ENCODE measurements around the gene RAMP1.

RAMP1 gene

GRCh38 chr2:237876951-237877491 is 17.6 kb downstream of the RAMP1 start:
- no peak for DNase-seq

- no peak for DNase-seq
Observed at GRCh38 chr2:237877576-237878307, 18.3 kb downstream of the RAMP1 start.

GRCh38 chr2:237878321-237879057 is 19.1 kb downstream of the RAMP1 start:
- no peak for DNase-seq

DNA sequence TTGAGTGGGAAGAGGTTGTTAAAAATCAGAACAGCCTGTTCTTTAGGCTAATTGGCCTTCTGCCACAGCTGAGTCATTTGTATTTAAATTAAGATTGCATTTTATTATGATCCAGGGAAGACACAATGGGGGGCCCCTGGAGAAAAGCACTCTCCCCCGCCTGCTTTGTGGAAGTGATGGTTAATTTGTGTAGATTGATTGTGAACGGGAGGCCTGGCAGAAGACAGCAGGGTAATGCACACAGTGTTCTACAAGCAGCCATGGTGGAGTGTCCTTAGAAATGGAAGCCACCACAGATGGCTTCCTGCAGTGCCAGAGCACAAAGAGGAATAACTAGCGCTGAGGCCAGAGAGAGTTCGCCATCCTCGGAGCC is 19.6 kb downstream of the RAMP1 start:
- DNase-seq: no peak

DNA sequence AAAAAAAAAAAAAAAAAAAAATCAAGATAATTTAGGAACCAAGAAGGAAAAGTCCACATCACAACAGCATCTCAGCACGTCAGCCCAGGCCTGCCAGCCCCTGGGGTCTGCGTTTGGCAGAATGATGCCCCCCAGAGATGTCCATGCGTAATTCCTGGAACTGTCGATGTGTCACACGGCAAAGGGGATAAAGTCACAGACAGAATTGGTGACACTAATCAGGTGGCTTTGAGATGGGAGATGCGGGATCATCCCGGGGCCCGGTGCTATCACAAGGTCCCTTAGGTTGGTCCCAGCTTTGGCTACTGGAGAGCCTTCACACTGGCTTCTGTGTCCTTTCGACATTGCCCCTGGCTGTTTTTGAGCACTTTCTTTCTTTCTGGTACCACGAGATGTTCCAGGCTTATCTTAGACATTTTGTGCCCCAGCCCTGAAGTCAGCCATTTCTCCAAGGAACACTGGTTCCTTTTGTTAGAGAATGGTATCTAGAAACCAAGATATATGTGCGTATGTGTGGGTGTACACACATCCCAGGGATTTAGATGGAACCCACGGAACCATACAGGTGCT is 20.7 kb downstream of the RAMP1 start:
- no peak for DNase-seq

GRCh38 chr2:237882510-237883481 is 23.4 kb downstream of the RAMP1 start:
- DNase-seq: no peak

DNA sequence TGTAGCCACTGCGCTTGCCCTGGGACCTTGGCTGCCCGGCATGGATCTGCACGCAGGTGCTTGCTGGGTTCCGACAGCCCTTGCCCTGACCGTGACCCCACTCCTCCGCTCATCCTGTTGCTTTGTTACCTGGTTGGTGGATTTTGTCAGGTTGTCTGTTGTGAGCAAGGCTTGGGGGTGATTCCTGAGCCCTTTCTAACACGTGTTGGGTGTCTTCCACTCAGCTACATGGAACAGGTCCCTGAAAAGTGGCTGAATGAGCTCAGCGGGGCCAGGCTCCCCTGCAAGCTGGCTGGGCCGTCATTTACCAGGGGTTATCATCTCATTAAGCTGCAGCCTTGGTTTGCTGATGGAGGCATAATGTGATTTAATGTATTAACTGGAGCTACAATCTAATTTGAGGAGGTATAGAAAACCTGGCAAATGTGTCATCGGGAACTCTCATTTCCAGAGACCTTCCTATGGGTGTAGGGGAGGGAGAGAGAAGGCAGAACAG is 24.6 kb downstream of the RAMP1 start:
- DNase-seq: no peak

DNA sequence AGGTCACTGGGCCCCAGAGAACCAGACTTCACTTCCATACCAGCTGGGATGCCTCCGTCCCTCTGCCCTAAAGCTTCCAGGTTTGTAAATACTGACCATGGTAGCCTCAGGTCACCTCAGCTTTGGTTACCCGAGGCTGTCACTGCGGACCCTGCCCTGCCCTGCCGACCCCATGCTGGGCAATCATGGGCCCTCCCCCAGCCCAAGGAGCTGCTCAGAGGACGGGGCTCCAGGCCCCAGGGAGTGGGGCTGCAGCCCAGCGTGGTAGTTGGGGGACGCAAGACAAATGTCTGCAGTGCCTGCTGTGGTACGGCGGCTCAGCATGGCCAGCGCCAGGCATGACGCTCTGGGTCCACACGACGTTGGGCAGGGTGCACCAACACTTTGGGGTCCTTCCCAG is 25.3 kb downstream of the RAMP1 start:
- no peak for DNase-seq

DNA sequence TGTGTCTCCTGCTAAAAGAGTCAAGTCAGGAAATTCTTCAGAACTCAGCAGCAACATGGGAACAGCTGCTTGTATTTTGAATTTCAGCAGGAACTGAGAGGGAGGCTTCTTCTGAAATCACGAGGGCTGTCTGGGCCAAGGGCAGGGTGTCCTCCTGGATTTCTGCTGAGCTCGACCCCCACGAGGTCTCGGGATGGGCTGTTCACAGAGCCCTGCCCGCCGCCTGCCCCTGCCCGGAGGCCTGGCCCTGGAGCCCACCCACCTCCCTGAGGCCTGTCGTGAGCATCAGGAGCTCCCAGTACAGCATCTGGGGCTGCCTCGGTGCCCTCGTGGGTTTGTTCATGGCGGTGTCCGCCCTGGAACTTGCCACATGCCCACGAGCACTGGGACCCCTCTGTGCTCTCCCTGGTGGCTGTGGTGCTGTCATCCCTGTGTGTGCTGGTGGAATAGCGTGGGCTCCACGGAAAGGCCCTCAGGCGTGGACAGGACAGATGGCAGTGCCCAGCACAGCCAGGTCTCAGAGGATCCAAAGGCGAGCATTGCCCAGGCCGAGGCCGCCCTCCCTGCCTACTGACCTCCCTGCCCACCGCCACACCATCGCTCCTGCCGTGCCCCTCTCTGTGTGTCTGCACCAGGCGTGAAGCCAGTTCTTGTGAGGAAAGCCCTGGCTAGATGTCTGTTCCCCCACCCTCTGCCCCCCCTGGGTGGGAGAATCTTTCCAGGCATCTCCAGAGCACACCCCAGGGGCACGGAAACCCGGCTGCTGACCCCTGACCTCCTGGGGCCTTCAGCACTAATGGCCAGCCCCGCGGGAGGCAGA is 25.9 kb downstream of the RAMP1 start:
- DNase-seq: no peak

DNA sequence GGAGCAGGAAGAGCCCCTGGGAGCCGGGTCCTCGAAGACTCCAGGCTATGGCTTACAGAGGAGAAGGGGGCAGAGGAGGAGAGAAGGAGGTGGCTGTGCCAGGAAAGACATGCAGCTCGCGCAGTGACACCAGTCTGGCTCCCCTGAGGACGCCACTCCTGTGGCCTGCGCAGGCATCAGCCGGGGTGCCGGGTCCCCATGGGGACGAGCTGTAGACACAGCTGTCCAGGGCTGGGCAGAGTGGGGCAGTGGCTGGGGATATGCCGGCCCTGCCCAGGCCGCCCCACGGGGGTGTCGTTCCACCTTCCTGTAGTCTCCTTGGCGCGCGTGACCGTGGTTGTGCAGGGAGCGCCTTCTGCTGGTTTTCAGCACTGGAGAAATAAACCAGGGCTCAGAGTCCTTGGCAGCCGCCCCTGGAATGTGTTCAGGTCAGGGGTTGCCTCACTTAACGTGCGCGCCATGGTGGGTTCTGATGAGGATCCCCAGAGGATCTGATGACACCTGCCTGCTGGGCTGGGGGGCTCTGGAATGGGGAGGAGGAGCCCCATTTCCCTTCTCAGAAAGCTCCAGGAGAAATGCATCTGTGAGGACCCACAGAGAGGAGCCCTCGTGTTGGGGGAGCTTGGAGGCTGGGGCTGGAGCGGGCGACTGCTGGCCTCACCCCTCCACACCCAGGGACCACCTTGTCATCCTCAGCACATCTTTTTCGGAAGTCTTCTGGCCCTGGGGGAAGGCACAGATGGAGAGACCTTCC is 26.7 kb downstream of the RAMP1 start:
- no peak for DNase-seq

- no peak for DNase-seq
Observed at GRCh38 chr2:237886685-237887481, 27.5 kb downstream of the RAMP1 start.

- no peak for DNase-seq
Observed at GRCh38 chr2:237888389-237888788, 29.0 kb downstream of the RAMP1 start.

- DNase-seq: no peak
Observed at GRCh38 chr2:237889016-237889415, 29.6 kb downstream of the RAMP1 start.

GRCh38 chr2:237889811-237890210 is 30.4 kb downstream of the RAMP1 start:
- no peak for DNase-seq

- DNase-seq: no peak
Observed at GRCh38 chr2:237892478-237892877, 33.1 kb downstream of the RAMP1 start.

DNA sequence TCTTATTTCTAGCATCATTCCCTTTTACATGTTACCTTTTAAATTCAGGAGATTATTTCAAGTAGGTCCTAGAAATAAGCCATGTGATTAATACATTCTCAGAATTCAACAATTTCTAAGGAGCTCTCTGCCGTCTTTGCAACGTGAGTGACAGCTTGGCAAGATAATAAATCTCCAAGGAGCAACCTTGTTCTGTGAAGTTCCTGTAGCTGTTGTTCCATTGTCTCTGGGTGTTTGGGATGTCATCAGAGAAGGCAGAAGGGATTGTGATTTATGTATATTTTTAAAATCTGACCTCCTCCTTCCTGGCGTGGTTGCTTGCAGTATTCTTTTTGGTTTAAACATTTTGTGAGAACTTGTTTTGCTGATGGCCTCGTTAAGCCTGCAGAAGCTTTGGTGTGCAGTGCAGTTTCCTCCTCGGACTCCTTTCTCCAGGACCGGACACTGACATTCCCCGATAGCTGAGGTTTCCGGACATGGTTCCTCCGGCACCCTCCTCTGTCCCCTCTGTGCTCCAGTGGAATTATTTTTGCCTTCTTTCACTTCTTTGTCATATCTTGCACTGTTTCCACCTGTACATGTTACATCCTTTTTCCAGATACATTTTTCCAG is 33.7 kb downstream of the RAMP1 start:
- no peak for DNase-seq

- peak; percentile 23 for DNase-seq
Observed at GRCh38 chr2:237894396-237894979, 35.1 kb downstream of the RAMP1 start.

- DNase-seq: no peak
Observed at GRCh38 chr2:237894986-237895543, 35.6 kb downstream of the RAMP1 start.
